NCI-H345 (cell line): Measurements from ENCODE around the gene PPM1F.
A peak's percentile ranks its signal among the peaks of the same experiment; 100 is the strongest.

ENCODE experiments used
- DNase-seq: peaks from one replicate; lab custom pipeline; 2025; lab: John Stamatoyannopoulos, UW

PPM1F gene

GRCh38 chr22:21975854-21976345, 23.3 kb upstream of the PPM1F start:
- no peak for DNase-seq

- peak; percentile 21 for DNase-seq
These were observed 22.6 kb upstream of the PPM1F start for GRCh38 chr22:21975273-21975672.

GRCh38 chr22:21974058-21974649, 21.5 kb upstream of the PPM1F start:
- no peak for DNase-seq

DNA sequence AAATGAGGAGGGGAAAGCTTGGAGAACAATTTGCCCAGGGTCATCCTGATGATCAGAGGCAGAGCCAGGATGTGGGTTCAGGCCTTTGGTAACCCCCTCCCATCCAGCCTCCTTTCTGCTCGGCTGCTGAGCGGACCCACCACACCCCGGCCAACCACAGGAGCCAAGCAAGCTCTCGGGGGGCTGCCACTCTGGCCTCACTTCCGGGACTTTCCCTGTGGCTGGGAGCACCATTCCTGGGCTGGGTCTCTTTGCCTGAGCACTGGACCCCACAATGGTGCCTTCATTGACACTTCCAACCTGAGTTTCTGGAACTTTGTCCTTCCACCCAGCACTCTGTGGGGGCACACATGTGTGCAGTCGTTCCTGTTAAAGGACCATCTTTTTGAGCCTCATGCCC, 20.2 kb upstream of the PPM1F start:
- DNase-seq, result no peak

DNA sequence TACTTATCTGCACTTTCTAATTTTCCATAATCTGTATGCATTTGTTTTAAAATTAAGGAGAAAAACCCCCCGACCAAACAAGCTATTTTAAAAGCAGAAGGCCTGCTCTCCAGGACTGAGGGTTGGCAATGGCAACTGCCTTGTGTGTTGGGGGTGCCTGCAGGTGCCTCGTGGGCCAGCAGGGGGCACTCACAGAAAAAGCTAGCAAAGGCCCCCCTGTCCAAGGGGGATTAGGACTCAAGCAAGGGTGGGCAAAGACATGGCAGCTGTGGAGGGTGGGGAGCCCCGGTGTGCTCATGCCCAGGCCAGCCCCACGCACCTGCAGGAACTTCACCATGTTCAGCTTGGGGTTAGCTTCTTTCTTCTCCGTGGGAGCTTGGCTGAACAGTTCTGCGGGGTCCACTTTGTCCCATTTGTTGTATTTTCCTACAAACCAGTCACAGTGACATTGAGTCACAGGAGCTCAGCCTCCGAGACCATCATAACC, 19.7 kb upstream of the PPM1F start:
- DNase-seq, result no peak

DNA sequence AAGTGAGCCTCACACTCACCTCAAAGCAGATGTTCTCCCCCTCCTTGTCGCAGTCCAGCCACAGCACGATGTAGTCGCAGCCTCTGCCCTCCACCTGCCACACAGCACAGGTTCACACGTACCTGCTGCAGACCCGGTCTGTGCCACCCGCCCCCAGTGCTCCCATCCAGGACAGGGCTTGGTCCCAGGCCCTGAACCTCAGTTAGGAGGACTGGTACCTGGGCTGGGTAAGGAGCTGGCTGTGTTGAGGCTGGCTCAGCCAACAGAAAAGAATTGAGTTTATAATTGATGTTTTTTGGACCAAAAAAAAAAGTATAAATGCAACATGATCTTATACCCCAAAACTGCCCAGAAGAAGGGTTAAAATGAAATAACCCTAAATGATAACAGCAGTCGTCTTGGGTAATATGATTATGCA, 19.2 kb upstream of the PPM1F start:
- DNase-seq, result no peak

DNA sequence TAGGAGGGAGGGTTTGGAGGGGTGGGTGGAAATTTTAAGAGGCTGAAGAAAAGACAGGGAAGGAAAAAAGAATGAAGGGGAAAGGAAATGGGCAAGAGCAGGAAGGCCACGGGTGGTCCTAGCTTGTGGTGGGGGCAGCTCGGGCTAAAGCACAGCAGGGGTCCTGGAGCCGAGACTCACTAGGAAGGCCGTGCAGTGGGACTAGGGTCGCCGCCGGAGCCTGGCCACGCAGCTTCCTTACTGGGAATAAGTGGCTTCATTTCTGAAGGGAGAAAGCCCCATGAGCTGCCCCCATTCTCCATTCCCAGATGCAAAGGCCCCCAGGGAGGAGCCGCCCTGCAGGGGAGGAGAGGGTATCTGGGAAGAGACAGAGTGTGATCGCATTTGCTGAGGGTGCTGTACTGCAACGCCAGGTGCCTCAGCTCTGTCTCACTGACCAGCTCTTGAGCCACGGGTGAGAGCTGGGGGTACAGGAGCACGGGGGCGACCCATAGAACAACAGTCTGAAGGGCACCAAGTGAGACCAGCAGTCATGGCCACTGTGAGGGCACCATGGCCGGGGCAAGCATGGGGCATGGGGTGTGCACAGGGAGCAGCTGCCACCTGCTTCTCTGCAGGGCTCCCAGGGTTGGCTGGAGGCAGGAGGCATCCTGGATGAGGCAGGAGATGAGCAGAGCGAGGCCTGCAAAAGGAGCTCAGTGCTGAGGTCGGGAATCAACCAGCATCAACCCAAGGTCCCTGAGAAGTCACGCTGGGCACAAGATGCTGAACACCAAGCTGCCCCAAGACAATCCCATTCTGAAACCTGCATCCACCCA, 18.4 kb upstream of the PPM1F start:
- DNase-seq, result no peak

GRCh38 chr22:21970037-21970799, 17.6 kb upstream of the PPM1F start:
- no peak for DNase-seq

GRCh38 chr22:21968452-21969129, 15.9 kb upstream of the PPM1F start:
- no peak for DNase-seq

GRCh38 chr22:21967693-21968271, 15.1 kb upstream of the PPM1F start:
- DNase-seq, result no peak

DNA sequence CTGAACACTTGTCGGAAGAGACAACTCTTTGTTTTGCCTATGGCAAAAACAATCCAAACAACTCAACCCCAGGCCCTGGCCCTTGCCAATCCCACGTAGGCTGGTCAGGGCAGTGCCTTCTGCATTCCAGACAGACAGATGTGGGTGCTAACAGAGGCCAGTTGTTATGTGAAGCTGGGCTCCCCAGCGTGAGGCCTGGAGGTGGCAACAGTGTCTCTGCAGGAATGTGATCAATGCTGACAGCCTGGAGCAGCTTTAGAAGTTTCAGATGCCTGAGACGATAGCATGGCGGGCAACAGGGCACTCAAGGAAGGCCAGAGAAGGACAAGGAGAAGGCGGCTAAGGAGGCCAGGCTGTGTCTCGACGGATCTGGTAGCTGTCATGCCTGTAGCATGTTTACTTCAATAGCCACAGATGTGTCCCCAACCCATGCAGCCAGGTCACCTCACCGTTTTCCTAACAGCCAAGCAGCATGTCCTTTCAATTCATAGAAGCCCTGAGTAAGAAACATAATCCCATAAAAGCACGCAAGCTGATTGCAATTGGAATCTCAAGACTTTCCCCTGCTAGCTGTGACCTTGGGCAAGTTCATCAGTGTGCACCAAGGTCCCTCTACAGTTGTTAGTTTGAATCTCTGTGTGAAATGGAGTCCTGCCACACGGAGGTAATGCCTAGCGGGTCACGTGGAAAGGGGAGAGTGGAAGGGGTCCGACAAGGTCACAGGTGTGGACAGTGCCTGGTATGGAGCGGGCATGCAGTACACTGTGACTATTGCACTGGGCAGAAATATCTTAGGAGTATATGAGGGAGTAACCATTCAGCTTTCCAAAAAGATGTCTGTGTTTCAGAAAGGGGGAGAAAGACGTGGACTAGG, 14.2 kb upstream of the PPM1F start:
- DNase-seq, result no peak

- no peak for DNase-seq
These were observed 13.2 kb upstream of the PPM1F start for GRCh38 chr22:21965762-21966288.

DNA sequence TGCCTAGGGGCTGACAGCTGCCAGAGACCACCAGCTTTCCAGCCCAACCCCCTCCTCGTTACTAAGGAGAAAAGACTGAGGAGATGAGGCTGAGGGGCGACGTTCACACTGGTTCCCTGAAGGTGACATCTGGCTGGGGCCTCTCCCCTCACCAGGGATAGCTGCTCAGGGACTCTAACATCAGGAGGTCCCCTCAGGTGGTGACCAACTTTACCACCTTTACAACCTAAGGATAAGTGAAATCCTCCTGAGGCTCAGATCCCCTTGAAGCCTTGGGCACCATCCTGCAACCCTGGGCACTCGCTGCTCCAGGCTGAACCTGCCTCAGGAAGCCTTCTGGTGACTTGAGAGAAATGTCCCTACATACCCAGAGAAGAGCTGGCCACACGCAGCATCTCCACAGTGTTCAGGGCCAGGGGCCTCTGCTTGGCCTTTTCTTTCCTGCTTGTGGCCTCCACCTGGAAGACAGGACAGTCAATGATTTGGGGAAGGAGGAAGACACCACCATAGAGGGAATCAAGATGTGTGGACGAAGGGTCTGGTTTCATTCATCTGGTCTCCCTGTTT, 12.4 kb upstream of the PPM1F start:
- no peak for DNase-seq

DNA sequence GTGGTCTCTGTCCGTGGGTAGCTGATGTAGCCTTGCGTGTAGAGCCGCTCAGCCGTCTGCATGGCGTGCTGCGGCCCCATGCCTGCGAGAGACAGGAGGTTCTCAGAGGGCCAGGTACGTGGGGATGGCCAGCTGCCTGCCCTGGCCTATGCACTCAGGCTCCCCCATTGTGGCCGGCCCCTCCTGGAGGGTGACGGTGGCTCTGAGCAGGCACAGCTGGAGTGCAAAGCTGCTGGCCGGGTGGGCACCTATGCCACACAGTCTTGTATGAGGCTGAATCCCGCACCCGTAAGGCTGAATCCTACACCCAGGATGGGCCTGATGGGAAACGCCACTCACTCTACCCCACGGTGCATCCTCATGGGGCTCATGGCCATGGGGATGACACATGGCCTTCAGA, 11.6 kb upstream of the PPM1F start:
- DNase-seq, result no peak

- no peak for DNase-seq
These were observed 11.2 kb upstream of the PPM1F start for GRCh38 chr22:21963790-21964211.

DNA sequence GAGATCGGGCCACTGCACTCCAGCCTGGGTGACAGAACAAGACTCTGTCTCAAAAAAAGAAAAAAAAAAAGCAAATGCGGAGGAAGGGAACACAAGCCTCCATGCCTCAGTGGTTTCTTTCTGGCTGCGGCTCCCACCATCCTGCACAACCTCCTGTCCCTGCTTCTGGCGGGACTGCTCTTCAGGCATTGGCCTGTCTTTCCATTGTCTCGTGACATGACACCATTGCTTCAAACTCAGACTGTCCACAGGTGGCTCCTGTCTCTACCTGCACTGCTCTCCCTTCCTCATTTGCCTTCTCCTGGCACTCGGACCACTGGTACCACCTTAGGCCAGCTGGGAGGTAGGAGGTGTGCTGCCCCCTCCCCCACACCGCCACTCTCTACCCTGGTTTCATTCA, 10.6 kb upstream of the PPM1F start:
- DNase-seq, result no peak

GRCh38 chr22:21962655-21962949, 10.0 kb upstream of the PPM1F start:
- no peak for DNase-seq

GRCh38 chr22:21961886-21962654, 9.4 kb upstream of the PPM1F start:
- no peak for DNase-seq

- no peak for DNase-seq
These were observed 8.6 kb upstream of the PPM1F start for GRCh38 chr22:21961127-21961867.
